ENCODE data around the gene MORC4. TPM values are rescaled to one million over a fixed set of nuclear protein-coding genes. Genes with fewer than 3 reads are reported as not detected.

The MORC4 gene
- total RNA-seq = 23.7 and 37.9 TPM in 2 replicates

DNA sequence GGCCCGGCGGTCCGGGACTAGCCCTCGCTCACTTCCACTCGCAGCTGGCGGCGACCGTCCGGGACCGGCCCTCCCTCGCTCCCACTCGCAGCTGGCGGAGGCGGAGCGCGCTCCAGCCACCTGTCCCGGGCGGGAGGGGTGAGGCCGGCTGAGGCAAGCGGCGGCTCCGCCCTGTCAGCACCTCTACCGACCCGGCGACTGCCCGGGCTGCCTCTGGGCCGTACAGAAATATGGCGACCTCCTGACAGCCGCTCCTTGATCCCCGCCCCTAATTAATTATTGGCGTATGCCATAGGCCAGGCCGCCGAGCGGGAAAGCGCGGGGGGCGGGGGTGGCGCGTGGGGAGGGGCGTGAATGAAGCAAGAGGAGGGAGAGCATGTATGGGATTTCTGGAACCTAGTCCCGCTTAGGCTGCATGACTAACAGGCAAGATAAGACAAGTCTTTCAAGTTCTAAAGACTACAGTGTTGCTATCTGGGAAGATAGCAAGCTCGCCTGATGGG, at the start of gene MORC4:
Gene MORC4 (minus strand): TSS at position 200 of the 503 bp plus-strand sequence. CDS start 243 bp downstream, outside the sequence.
- FAIRE-seq (peak; percentile 43), DNase-seq (ENCODE audit: low read depth) (peak; percentile 86)
- Histone ChIP-seq H3K4me3 (ENCODE audit: low read depth, low read length) (peak within 1 kb of the TSS; percentile 54), H3K36me3 (ENCODE audit: control insufficient read depth, insufficient read depth, low read length) (no peaks in the 10 kb centered on the region), H3K27me3 (ENCODE audit: control insufficient read depth, insufficient read depth, low read length) (no peaks in the 10 kb centered on the region)
- TF ChIP-seq, protein P1, sequence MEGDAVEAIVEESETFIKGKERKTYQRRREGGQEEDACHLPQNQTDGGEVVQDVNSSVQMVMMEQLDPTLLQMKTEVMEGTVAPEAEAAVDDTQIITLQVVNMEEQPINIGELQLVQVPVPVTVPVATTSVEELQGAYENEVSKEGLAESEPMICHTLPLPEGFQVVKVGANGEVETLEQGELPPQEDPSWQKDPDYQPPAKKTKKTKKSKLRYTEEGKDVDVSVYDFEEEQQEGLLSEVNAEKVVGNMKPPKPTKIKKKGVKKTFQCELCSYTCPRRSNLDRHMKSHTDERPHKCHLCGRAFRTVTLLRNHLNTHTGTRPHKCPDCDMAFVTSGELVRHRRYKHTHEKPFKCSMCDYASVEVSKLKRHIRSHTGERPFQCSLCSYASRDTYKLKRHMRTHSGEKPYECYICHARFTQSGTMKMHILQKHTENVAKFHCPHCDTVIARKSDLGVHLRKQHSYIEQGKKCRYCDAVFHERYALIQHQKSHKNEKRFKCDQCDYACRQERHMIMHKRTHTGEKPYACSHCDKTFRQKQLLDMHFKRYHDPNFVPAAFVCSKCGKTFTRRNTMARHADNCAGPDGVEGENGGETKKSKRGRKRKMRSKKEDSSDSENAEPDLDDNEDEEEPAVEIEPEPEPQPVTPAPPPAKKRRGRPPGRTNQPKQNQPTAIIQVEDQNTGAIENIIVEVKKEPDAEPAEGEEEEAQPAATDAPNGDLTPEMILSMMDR (IDR thresholded peaks at IDR 0.05; ENCODE audit: insufficient read depth, low read length, severe bottlenecking) = no peak

DNA sequence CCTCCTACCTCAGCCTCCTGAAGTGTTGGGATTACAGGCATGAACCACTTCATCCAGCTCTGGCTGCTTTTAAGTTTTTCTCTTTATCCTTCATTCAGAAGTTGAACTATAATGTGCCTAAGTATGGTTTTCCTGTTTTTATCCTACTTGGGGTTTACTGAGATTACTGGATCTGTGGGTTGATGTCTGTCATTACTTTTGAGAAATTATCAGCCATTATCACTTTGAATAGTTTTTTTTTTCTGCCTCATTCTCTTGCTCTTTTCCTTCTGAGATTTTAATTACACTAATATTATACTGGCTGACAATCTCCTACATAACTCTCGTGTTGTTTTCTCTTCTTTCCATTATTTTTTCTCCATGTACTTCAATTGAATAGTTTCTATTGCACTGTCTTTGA, 47.6 kb upstream of the MORC4 start:
- H3K36me3 ChIP-seq (ENCODE audit: control insufficient read depth, insufficient read depth, low read length) = no peaks in the 10 kb centered on the region
- TF ChIP-seq, protein P1 (IDR thresholded peaks at IDR 0.05; ENCODE audit: insufficient read depth, low read length, severe bottlenecking) = no peak
- no peak for FAIRE-seq
- no peaks in the 10 kb centered on the region for H3K27me3 ChIP-seq (ENCODE audit: control insufficient read depth, insufficient read depth, low read length)
- no peak for DNase-seq (ENCODE audit: low read depth)
- no peak overlapping the region for H3K4me3 ChIP-seq (ENCODE audit: low read depth, low read length)

DNA sequence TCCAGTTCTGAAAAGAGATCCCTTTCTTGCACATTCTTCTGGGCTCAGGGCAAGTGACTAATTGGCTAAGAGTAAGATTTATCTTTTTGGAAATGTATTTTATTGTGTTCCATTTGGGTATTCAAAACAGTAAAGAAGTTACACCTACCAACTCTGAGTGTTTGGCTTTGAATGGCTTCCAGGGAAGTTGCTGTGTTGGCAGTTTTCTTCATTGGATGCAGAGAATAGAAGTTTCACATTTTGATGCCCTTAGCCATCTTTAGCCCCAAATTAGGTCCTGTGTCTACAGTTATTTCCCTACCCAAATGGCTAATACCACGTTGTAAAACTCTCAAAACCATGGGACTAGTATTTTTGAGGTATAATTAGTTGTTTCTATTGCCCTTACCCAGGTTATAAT, 29.7 kb upstream of the MORC4 start:
- H3K27me3 ChIP-seq (ENCODE audit: control insufficient read depth, insufficient read depth, low read length) = no peaks in the 10 kb centered on the region
- FAIRE-seq = no peak
- no peak overlapping the region for H3K4me3 ChIP-seq (ENCODE audit: low read depth, low read length)
- no peak for DNase-seq (ENCODE audit: low read depth)
- TF ChIP-seq, protein P1 (IDR thresholded peaks at IDR 0.05; ENCODE audit: insufficient read depth, low read length, severe bottlenecking) = no peak
- no peaks in the 10 kb centered on the region for H3K36me3 ChIP-seq (ENCODE audit: control insufficient read depth, insufficient read depth, low read length)

DNA sequence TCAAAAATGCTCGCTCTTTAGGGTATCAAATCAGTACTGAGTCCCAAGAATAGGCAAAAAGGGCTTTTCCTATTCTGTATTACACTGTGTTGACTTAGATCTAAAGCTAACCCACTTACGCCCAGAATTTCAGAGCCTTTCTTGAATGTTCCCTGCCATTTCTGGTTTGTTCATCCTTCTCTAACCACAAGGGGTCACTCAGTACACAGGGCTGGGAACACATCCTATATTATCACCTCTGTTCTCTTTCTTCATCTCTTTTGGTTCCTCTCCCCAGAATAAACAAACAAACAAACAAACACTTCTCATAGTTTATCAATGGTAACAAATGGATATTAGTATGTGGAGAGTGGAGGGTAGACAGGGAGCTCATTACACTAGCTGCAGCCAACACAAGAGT, 25.5 kb upstream of the MORC4 start:
- TF ChIP-seq, protein P1 (IDR thresholded peaks at IDR 0.05; ENCODE audit: insufficient read depth, low read length, severe bottlenecking) = peak; percentile 56
- DNase-seq (ENCODE audit: low read depth) (peak; percentile 32), FAIRE-seq (no peak)
- H3K36me3 ChIP-seq (ENCODE audit: control insufficient read depth, insufficient read depth, low read length) = no peaks in the 10 kb centered on the region
- H3K4me3 ChIP-seq (ENCODE audit: low read depth, low read length) = no peak overlapping the region
- H3K27me3 ChIP-seq (ENCODE audit: control insufficient read depth, insufficient read depth, low read length) = no peaks in the 10 kb centered on the region

DNA sequence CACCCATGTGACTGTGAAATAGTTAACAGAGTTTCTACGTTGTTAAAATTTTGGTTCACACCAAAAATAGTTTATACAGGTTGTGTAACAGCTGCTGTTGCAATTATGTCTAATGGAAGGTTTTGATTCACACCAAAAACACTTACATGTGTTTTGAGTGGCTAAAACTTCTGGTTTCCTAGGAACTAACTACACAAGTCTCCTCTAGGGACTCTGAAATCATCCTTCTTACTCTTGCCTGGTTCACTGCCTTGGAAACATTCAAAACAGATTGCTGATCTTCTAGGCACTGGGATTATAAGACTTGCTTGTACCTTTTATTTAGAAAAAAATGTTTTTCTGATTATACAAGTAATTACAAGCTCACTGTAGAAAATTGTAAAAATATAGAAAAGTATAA, 14.9 kb upstream of the MORC4 start:
- TF ChIP-seq, protein P1 (IDR thresholded peaks at IDR 0.05; ENCODE audit: insufficient read depth, low read length, severe bottlenecking) = no peak
- no peak overlapping the region for H3K4me3 ChIP-seq (ENCODE audit: low read depth, low read length)
- DNase-seq (ENCODE audit: low read depth) = no peak
- no peaks in the 10 kb centered on the region for H3K36me3 ChIP-seq (ENCODE audit: control insufficient read depth, insufficient read depth, low read length)
- H3K27me3 ChIP-seq (ENCODE audit: control insufficient read depth, insufficient read depth, low read length) = no peaks in the 10 kb centered on the region
- no peak for FAIRE-seq

DNA sequence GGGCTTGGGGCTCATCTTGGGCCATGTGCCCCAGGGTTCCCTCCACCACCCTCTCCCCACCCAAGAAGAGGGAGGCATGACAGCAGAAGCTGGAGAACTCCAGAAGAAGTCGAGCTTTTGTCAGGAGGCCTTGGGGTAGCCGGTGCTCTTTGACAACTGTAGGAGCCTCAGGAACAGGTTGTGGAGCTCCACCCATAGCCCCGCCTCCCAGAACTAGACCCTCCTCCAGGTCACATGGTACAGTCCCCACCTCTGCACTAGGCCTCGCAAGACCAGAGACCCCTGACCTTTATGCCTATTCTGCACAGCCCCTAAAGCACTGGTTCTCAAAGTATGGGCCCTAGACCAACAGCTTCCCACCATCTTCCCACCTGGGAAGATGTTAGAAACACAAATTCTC, 8.0 kb upstream of the MORC4 start:
- TF ChIP-seq, protein P1 (IDR thresholded peaks at IDR 0.05; ENCODE audit: insufficient read depth, low read length, severe bottlenecking) = no peak
- Histone ChIP-seq H3K27me3 (ENCODE audit: control insufficient read depth, insufficient read depth, low read length) (no peaks in the 10 kb centered on the region), H3K36me3 (ENCODE audit: control insufficient read depth, insufficient read depth, low read length) (no peaks in the 10 kb centered on the region), H3K4me3 (ENCODE audit: low read depth, low read length) (no peak overlapping the region)
- DNase-seq (ENCODE audit: low read depth) (no peak), FAIRE-seq (no peak)
